T-helper 2 cell treated with Interferon-gamma antibody and Interleukin-4, amounts not matched to agents 5 μg/mL and 100 μg/mL, for 36 hours (primary cell): ENCODE measurements around the gene SOD1.

Experiments used
- DNase-seq: peaks from one replicate; pipeline ENCODE4 v3.0.0; 2021; ENCODE audit warnings: low spot score
- H3K27ac Mint-ChIP-seq: one replicate; pipeline ENCODE4 v1.8.0; 2021; ENCODE audit warnings: mild to moderate bottlenecking, mixed read lengths
- H3K27me3 Mint-ChIP-seq: one replicate; pipeline ENCODE4 v1.8.0; 2021; ENCODE audit warnings: low read depth, mixed read lengths
- H3K36me3 Mint-ChIP-seq: one replicate; pipeline ENCODE4 v1.8.0; 2021; ENCODE audit warnings: low read depth, mixed read lengths
- H3K4me1 Mint-ChIP-seq: one replicate; pipeline ENCODE4 v1.8.0; 2021; ENCODE audit warnings: low read depth, mixed read lengths
- H3K4me3 Mint-ChIP-seq: one replicate; pipeline ENCODE4 v1.8.0; 2022; ENCODE audit warnings: mild to moderate bottlenecking, moderate library complexity, mixed read lengths
- H3K9me3 Mint-ChIP-seq: one replicate; pipeline ENCODE4 v1.8.0; 2021; ENCODE audit warnings: mixed read lengths

The SOD1 gene

DNA sequence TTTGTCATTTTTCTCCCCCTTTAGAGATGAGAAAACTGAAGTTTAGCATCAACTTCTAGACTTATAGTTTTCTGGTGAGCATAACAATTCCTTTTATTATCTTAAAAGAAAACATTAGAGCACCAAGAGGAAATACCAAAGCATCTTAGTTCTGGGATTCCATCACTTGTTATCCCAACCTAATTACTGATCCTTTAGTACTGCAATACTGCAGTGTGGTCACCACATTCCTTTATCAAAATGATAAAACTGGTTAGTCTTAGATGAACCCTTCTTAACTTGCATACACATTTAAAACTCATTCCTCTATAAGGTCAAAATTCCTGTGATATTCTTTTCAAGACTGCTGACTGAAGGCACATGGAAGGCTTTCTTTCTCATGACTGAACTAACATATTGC lies 23.1 kb downstream of the SOD1 start:
- Mint-ChIP-seq H3K27ac (no peak overlapping the region), H3K9me3 (no peaks in the 10 kb centered on the region), H3K4me1 (no peaks in the 10 kb centered on the region), H3K36me3 (peaks cover 48% of the 10 kb centered on the region), H3K27me3 (no peaks in the 10 kb centered on the region), H3K4me3 (no peak overlapping the region)
- no peak for DNase-seq

DNA sequence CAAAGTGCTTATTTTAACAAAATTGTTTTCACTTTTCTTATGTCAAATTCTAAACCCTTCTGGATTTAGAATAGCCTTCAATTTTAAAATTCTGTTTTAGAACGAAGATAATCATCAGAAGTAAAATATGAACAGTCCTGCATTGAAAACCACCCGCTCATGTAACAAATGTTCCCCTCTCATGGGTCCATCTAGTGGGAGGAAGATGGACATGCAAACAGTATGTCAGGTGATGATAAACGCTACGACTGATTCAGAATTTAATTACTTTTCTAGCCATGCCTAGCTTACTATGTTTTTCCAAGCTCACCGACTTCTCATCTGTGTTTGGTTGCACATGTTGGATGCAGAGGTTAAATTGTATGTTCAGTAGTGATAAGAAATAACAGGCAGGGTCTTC lies 23.5 kb downstream of the SOD1 start:
- H3K9me3 Mint-ChIP-seq, result no peaks in the 10 kb centered on the region
- H3K27ac Mint-ChIP-seq, result no peak overlapping the region
- peaks cover 50% of the 10 kb centered on the region for H3K36me3 Mint-ChIP-seq
- DNase-seq, result no peak
- H3K4me1 Mint-ChIP-seq, result no peaks in the 10 kb centered on the region
- H3K4me3 Mint-ChIP-seq, result no peak overlapping the region
- H3K27me3 Mint-ChIP-seq, result no peaks in the 10 kb centered on the region

DNA sequence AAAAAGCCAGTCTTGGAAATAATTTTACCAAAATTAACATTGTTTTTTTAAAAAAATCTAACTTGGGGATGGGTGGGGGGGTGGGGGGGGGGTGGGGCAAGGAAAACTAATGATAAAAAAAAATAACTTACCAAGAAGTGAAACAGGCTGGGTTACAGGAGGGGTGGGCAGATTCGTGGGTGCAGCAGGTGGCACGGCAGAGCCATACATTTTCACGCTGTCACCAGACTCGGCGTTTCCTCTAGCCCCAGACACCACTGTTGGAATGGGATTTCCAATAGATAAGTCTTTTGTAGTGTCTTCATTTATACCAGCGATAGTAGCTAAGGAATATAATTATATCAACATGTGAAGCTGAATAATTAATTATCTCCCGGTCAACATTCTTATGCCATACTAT lies 25.4 kb downstream of the SOD1 start:
- Mint-ChIP-seq H3K4me1 (no peaks in the 10 kb centered on the region), H3K27ac (no peak overlapping the region), H3K36me3 (peaks cover 54% of the 10 kb centered on the region), H3K9me3 (no peaks in the 10 kb centered on the region), H3K27me3 (no peaks in the 10 kb centered on the region), H3K4me3 (no peak overlapping the region)
- DNase-seq, result no peak

DNA sequence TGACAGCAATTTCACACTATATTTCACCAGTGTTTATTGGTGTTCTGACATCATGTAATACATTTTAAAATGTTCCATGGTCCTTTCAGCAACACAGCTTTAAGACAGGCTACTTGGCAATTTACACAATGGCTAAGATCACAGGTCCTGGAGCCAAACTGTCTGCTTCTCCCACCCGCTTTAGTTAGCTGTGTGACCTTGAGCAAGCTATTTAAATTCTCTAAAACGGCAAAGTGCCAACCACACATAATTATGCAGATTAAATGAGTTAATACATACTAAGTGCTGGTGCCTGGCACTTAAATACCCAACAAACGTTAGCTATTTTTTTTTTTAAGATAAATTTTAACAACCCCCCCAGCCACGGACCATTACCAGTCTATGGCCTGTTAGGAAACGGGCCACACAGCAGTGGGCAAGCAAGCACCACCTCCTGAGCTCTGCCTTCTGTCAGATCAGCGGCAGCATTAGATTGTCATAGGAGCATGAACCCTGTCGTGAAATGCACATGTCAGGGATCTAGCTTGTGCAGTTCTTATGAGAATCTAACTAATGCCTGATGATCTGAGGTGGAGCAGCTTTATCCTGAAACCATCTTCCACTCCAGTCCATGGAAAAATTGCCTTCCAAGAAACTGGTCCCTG lies 26.9 kb downstream of the SOD1 start:
- no peak overlapping the region for H3K27ac Mint-ChIP-seq
- H3K4me3 Mint-ChIP-seq, result no peak overlapping the region
- no peaks in the 10 kb centered on the region for H3K4me1 Mint-ChIP-seq
- H3K36me3 Mint-ChIP-seq, result peaks cover 61% of the 10 kb centered on the region
- DNase-seq, result no peak
- no peaks in the 10 kb centered on the region for H3K27me3 Mint-ChIP-seq
- no peaks in the 10 kb centered on the region for H3K9me3 Mint-ChIP-seq

DNA sequence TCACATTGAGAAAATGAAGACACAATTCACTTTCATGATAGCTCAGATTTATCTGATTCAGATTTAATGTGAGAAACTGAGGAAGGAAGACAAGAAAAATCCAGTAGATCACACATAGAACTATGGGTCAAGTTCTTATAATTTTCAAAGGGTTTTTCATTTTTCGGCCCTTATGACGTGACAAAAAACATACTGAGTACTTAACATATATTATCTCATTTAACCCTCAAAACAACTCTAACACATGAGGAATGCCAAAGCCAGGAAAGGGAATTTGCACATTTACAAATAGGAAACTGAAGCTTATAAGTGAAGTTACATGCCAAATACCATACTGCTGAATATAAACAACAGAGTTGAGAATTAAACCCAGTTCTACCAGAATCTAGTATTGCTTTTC lies 27.6 kb downstream of the SOD1 start:
- Mint-ChIP-seq H3K4me3 (no peak overlapping the region), H3K36me3 (peaks cover 58% of the 10 kb centered on the region), H3K27ac (no peak overlapping the region), H3K27me3 (no peaks in the 10 kb centered on the region), H3K4me1 (no peaks in the 10 kb centered on the region), H3K9me3 (no peaks in the 10 kb centered on the region)
- no peak for DNase-seq

DNA sequence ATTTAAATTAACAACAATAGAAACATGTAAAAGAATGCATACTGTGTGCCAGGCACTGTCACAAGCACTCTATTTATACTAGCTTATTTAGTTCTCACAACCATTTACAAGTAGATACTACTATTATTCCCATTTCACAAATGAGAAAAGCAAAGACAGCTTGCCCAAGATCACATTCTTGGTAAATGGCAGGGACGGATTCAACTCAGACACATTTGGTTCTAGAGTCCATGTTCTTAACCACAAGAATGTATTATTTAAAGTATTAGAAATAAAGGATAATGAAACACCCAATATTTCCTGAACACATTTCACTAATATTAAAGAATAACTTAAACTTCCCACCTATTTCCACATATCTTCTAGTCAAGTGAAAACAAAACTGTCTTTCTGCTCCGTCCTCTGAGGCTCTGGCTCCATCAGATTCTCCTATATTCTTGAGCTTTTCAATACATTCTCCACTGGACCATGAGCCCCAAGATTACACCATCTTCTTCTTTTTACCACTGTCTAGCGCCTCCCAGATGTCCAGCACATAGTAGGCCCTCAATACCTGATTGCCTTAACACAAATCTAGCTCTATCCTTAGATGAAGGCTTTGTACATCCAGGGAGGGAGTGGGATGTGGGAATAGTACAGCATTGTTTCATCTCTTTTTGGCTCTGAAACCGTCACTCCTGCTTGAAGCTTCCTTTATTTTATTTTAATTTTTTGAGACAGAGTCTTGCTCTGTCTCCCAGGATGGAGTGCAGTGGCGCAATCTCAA lies 29.3 kb downstream of the SOD1 start:
- no peak for DNase-seq
- no peak overlapping the region for H3K27ac Mint-ChIP-seq
- H3K27me3 Mint-ChIP-seq, result no peaks in the 10 kb centered on the region
- H3K4me1 Mint-ChIP-seq, result no peaks in the 10 kb centered on the region
- H3K36me3 Mint-ChIP-seq, result peaks cover 60% of the 10 kb centered on the region
- no peaks in the 10 kb centered on the region for H3K9me3 Mint-ChIP-seq
- H3K4me3 Mint-ChIP-seq, result no peak overlapping the region

DNA sequence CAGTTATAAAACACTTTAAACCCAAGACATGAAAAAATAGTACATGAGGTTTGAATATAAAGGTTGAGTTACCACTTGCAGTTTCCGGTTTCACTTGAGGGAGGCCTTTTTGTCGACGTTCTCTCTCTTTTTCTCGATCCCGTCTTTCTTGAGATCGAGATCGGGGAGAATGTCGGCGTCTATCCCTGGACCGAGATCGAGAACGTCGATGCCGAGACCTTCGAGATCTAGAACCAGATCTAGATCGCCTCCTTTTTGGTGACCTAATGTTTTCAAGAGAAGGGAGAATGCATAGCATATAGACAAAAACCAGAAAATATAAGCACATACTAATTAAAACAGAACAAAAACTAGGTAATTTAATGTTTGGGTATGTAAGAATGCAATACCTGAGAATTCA lies 33.7 kb downstream of the SOD1 start:
- Mint-ChIP-seq H3K4me1 (peaks cover 1% of the 10 kb centered on the region), H3K36me3 (peaks cover 55% of the 10 kb centered on the region)

DNA sequence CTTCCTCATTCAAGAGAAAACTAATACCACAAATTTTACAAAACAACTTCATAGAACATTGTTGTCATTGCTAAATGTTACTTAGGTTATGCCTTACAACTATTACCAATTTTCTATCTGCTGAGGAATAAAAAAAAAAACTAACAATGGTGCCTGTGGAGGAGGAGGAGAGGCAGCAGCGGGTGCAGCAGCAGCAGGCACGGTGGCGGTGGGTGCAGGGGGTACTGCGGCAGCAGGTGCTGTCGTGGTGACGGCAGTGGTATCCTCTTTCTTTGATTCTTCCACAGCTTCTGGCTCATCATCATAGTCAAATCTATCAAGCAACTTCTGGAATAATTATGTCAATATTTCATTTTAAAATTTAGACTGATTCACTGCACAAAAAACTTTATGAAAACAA lies 36.9 kb downstream of the SOD1 start:
- no peak for DNase-seq
- peaks cover 56% of the 10 kb centered on the region for H3K36me3 Mint-ChIP-seq
- peaks cover 1% of the 10 kb centered on the region for H3K4me1 Mint-ChIP-seq
- no peaks in the 10 kb centered on the region for H3K27me3 Mint-ChIP-seq
- no peaks in the 10 kb centered on the region for H3K9me3 Mint-ChIP-seq
- no peak overlapping the region for H3K4me3 Mint-ChIP-seq
- no peak overlapping the region for H3K27ac Mint-ChIP-seq

More for the DNA sequence above, 33.7 kb downstream of the SOD1 start:
- DNase-seq, result no peak
- Mint-ChIP-seq H3K27ac (no peak overlapping the region), H3K27me3 (no peaks in the 10 kb centered on the region), H3K4me3 (no peak overlapping the region), H3K9me3 (no peaks in the 10 kb centered on the region)

DNA sequence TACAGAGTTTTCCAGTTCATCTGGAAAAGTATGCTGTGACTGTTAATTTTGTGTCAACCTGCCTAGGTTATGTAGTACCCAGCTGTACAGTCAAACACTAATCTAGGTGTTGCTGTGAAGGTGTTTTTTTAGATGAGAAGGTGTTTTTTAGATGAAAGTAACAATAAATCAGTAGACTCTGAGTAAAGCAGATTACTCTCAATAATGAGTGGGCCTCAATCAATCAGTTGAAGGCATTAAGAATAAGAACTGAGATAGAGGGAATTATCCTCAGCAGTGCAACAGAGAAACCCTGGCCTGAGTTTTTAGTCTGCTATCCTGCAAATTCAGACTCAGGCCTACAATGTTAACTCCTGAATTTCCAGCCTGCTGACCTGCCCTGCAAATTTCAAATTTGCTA lies 39.0 kb downstream of the SOD1 start:
- Mint-ChIP-seq H3K27me3 (no peaks in the 10 kb centered on the region), H3K4me3 (no peak overlapping the region), H3K9me3 (no peaks in the 10 kb centered on the region), H3K4me1 (peaks cover 1% of the 10 kb centered on the region), H3K27ac (no peak overlapping the region), H3K36me3 (peaks cover 55% of the 10 kb centered on the region)
- DNase-seq, result no peak

DNA sequence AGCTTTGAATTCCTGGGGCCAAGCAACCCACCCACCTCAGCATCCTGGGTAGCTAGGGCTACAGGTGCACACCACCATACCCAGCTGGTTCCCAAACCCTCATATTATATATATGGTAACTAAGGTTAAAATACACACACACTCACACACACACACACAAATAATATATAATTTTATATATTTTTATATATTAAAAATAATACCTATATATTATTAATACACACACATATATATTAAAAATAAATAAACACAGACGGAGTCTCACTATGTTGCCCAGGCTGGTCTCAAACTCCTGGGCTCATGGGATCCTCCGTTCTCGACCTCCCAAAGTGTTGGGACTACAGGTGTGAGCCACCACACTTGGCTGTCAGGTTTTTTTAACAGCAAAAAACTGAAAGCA lies 40.5 kb downstream of the SOD1 start:
- Mint-ChIP-seq H3K27ac (no peak overlapping the region), H3K36me3 (peaks cover 50% of the 10 kb centered on the region)
- no peak for DNase-seq

DNA sequence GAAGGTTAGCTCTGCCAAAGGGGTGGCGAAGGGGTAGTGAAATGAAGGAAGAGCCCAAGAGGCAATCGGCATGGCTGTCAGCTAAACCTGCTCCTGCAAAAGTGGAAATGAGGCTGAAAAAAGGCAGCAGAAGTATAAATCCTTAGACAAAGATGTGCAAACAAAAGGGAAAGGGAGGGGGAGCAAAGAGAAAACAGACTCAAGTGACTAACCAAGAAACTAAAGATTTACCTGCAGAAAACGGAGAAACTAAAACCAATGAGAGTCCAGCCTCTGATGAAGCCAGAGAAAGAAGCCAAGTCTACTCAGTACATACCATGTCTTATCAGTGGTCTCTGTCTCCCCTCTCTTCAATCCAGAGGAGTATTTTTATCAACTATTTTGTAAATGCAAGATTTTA lies 47.1 kb downstream of the SOD1 start:
- no peak for DNase-seq
- no peaks in the 10 kb centered on the region for H3K9me3 Mint-ChIP-seq
- no peaks in the 10 kb centered on the region for H3K27me3 Mint-ChIP-seq
- H3K4me1 Mint-ChIP-seq, result peaks cover 23% of the 10 kb centered on the region
- no peak overlapping the region for H3K27ac Mint-ChIP-seq
- peaks cover 20% of the 10 kb centered on the region for H3K36me3 Mint-ChIP-seq
- no peak overlapping the region for H3K4me3 Mint-ChIP-seq

More for the DNA sequence above, 40.5 kb downstream of the SOD1 start:
- Mint-ChIP-seq H3K9me3 (no peaks in the 10 kb centered on the region), H3K27me3 (no peaks in the 10 kb centered on the region), H3K4me1 (peaks cover 4% of the 10 kb centered on the region), H3K4me3 (no peak overlapping the region)

DNA sequence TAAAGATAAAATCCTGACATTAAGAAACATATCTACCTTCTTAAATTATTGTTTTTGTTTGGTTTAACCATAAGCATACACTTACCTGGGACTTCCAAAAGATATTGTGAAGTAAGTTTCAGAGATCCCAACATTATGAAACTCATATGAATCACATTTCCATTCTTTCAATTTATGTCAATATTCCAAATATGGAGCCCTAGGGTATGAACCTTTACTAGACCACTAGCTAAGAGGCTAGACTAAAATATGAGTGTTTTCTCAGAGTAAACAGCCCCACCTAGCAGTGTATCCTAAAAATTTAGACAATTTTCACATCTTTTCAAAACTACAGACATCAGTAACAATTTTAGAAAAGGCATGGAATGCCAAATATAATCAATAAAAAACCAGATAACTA lies 48.0 kb downstream of the SOD1 start:
- Mint-ChIP-seq H3K27ac (no peak overlapping the region), H3K27me3 (no peaks in the 10 kb centered on the region)

DNA sequence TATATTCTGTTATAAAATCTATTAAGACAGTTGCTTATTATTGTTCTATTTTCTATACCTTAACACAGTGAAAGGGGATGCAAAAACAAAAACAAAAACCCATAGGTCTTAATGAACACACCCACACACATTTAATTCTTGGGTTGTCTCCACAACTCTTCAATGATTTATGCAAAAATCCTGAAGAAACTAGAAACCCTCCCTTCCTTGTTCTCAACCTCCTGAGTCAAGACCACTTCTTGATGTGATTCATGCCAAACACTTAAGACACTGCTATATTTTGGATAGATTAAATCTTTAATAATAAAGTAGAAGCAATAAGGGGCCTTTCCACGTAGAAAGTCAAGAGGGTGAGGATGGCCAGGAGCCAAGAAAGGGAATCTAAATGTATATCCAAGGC lies 49.0 kb downstream of the SOD1 start:
- Mint-ChIP-seq H3K4me1 (peaks cover 23% of the 10 kb centered on the region), H3K4me3 (no peak overlapping the region), H3K27ac (no peak overlapping the region), H3K9me3 (no peaks in the 10 kb centered on the region), H3K27me3 (no peaks in the 10 kb centered on the region), H3K36me3 (peaks cover 9% of the 10 kb centered on the region)
- no peak for DNase-seq

More for the DNA sequence above, 48.0 kb downstream of the SOD1 start:
- H3K9me3 Mint-ChIP-seq, result no peaks in the 10 kb centered on the region
- H3K4me3 Mint-ChIP-seq, result no peak overlapping the region
- DNase-seq, result no peak
- H3K36me3 Mint-ChIP-seq, result peaks cover 13% of the 10 kb centered on the region
- peaks cover 23% of the 10 kb centered on the region for H3K4me1 Mint-ChIP-seq

DNA sequence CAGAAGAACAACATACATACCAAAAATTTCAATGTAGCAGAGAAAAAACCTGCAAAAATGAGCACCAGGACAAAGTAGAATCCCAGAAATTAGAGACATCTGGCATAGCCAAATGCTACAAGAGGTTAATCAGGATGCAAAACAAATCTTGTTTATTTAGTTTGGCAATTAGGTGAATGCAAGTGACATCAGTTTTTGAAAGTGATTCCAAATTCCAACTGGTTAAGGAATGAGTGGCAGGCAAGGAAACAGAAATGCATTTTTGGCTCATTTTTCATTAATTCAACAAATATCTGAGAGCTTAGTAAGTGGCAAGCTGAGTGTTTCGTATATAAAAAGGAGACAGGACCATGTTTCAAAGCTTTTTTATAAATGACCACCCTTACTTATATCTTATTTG lies 51.1 kb downstream of the SOD1 start:
- H3K4me1 Mint-ChIP-seq, result peaks cover 32% of the 10 kb centered on the region
- DNase-seq, result no peak
- H3K27ac Mint-ChIP-seq, result no peak overlapping the region
- H3K9me3 Mint-ChIP-seq, result no peaks in the 10 kb centered on the region
- H3K4me3 Mint-ChIP-seq, result no peak overlapping the region
- H3K36me3 Mint-ChIP-seq, result peaks cover 3% of the 10 kb centered on the region
- H3K27me3 Mint-ChIP-seq, result no peaks in the 10 kb centered on the region

DNA sequence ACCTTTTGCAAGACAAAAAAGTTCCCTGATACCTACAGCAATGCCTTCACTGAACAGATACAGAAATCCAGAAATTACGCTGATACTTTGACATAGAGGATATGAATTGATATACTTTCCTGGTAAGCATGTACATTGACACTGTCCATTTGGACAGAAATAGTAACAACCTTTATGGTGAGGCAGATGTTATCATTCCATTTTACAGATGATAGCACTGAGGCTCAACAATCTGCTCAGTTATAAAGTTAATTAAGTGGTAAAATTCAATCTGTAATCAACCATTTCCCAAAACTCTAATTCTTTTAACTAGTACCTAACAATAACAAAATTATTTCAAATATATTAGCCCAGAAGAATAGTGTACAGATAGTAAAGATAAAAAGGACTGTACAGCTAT lies 51.8 kb downstream of the SOD1 start:
- no peak for DNase-seq
- Mint-ChIP-seq H3K4me3 (no peak overlapping the region), H3K27ac (no peak overlapping the region), H3K9me3 (no peaks in the 10 kb centered on the region), H3K36me3 (peaks cover 3% of the 10 kb centered on the region), H3K4me1 (peaks cover 32% of the 10 kb centered on the region), H3K27me3 (no peaks in the 10 kb centered on the region)
